K562 (cell line): ENCODE measurements around the gene MBD5. TPM values are rescaled to one million over a fixed set of nuclear protein-coding genes. Genes with fewer than 3 reads are reported as not detected.

Experiments
- ELF4 ChIP-seq: fragments of 450-650 bp; formaldehyde crosslinking; IDR thresholded peaks from 2 replicates; pipeline ENCODE4 v1.4.0; 2022; ENCODE audit warnings: missing genetic modification characterization
- HDGF ChIP-seq: fragments of 450-650 bp; IDR thresholded peaks from 2 replicates; pipeline ENCODE4 v1.6.1; 2016
- MAFF ChIP-seq: IDR thresholded peaks from 2 replicates; pipeline ENCODE4 v1.6.1; 2012; ENCODE audit warnings: low read length, improper control_type of control experiment
- NCOA6 ChIP-seq: fragments of 450-650 bp; IDR thresholded peaks from 2 replicates; pipeline ENCODE4 v1.6.1; 2017; ENCODE audit warnings: mild to moderate bottlenecking
- PCBP2 ChIP-seq: fragments of 200-400 bp; formaldehyde crosslinking; IDR thresholded peaks from 2 replicates; pipeline ENCODE4 v1.6.1; 2018; ENCODE audit warnings: low read length, low read depth, mild to moderate bottlenecking, moderate library complexity; ENCODE audit not compliant: poor library complexity, severe bottlenecking
- POLR2AphosphoS2 ChIP-seq: IDR thresholded peaks from 2 replicates; pipeline ENCODE4 v1.6.1; 2012; ENCODE audit warnings: low read length, improper control_type of control experiment
- RFX7 ChIP-seq: fragments of 250-450 bp; sonication (Bioruptor Pico); IDR thresholded peaks from 2 replicates; pipeline ENCODE4 v1.5.1; 2021; ENCODE audit warnings: mild to moderate bottlenecking
- TAF9B ChIP-seq: fragments of 450-650 bp; IDR thresholded peaks from 2 replicates; pipeline ENCODE4 v1.6.1; 2018; ENCODE audit warnings: mild to moderate bottlenecking; ENCODE audit not compliant: partially characterized antibody
- ZBTB1 ChIP-seq: sonication (generic); formaldehyde crosslinking; IDR thresholded peaks from 2 replicates; pipeline ENCODE4 v1.8.1; 2023; ENCODE audit warnings: missing genetic modification reagents, low read depth, mild to moderate bottlenecking, borderline replicate concordance
- ZNF316 ChIP-seq: fragments of 450-650 bp; IDR thresholded peaks from 2 replicates; pipeline ENCODE4 v1.6.1; 2016
- ZNF785 ChIP-seq: fragments of 250-450 bp; sonication (Bioruptor Pico); IDR thresholded peaks from 2 replicates; pipeline ENCODE4 v1.4.0; 2020; ENCODE audit warnings: mild to moderate bottlenecking
- ZSCAN29 ChIP-seq: fragments of 450-650 bp; IDR thresholded peaks from 2 replicates; pipeline ENCODE4 v1.6.1; 2017
- polyA plus RNA-seq, 8 experiments: library from polyadenylated mRNA; depleted of rRNA in 4 of 8; stranded (reverse) in 5 of 8; unstranded in 3 of 8; fragments of >200 nt; fragmentation: Nextera tagmentation in 2 of 8; fragmentation: Illumina TruSeq in 1 of 8; extraction: Ambion mirVana in 2 of 8; extraction: Trizol in 1 of 8; gene quantifications; 2 replicates each; pipeline versions ENCODE4 v1.2.1 to v1.2.3, GENCODE V29; 2011 to 2014; ENCODE audit warnings: inconsistent platforms in 1 of 8, missing spikeins in 1 of 8
- total RNA-seq, 7 experiments: library from RNA; depleted of rRNA in 6 of 7; stranded (reverse); fragments of >200 nt in 6 of 7; fragmentation: Illumina TruSeq in 2 of 7; extraction: Trizol in 2 of 7; gene quantifications; 2 replicates each; pipeline versions ENCODE4 v1.2.1 to v1.2.3, GENCODE V29; 2011 to 2021; ENCODE audit warnings: low replicate concordance in 1 of 7
- TF ChIP-seq, protein P1 (sequence below): IDR thresholded peaks from 2 replicates; pipeline ENCODE4 v1.6.1; 2011; ENCODE audit not compliant: insufficient read length; ENCODE audit errors: extremely low read depth
- TF ChIP-seq, protein P2 (sequence below), 2 experiments: fragments of 250-450 bp in 1 of 2; fragments of 450-650 bp in 1 of 2; sonication (Bioruptor Pico) in 1 of 2; IDR thresholded peaks; 2 replicates each; pipeline versions ENCODE4 v1.6.1 to v1.8.0; 2016 to 2021; ENCODE audit warnings: mild to moderate bottlenecking in 2 of 2, moderate library complexity in 2 of 2, missing compliant biosample characterization in 1 of 2, missing genetic modification characterization in 1 of 2
- TF ChIP-seq, protein P3 (sequence below): fragments of 450-650 bp; conservative IDR thresholded peaks from 2 replicates; pipeline ENCODE4 v1.6.1; 2016; ENCODE audit warnings: missing genetic modification characterization, low read depth, mild to moderate bottlenecking, missing compliant biosample characterization, moderate library complexity
- TF ChIP-seq, protein P4 (sequence below): sonication (generic); formaldehyde crosslinking; IDR thresholded peaks from 2 replicates; pipeline ENCODE4 v1.8.1; 2023; ENCODE audit warnings: mild to moderate bottlenecking, missing genetic modification reagents

MBD5 gene
- total and polyA plus RNA-seq, 9 of the 15 experiments (the other 6 are each of a cell fraction or from before 2014, with no cell fraction given): 3.4 to 14.5 (median 9.0) TPM

DNA sequence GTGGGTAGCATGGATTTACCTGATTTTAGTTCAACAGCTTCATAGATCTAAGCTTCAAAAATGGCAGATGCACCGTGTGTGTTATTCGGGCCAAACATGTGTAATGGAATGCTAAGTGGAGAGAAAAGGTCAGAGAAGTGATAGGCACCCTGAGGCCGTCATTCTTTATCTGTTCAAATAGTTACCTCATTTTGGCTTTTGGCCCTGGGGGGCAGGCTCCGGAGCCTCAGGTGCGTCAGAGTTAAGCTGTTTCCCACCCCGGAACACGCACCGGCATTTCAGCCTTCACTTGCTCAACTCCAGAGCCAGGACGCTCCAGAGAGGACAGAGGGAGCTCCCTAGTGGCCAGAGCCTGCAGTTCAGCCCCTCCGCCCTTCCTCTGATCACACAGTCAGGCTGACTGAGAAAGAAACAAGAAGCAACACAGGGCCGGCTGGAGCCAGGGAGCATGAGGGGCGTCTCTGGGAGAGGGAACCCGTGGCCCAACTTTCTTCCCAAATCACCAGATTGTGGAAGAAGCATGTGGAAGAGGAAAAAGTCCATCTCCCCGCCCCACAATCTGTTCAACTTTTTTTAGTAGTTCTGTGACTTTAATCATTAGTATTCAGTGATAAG, 488.5 kb downstream of the MBD5 start (continued):
- TF ChIP-seq, protein P1, sequence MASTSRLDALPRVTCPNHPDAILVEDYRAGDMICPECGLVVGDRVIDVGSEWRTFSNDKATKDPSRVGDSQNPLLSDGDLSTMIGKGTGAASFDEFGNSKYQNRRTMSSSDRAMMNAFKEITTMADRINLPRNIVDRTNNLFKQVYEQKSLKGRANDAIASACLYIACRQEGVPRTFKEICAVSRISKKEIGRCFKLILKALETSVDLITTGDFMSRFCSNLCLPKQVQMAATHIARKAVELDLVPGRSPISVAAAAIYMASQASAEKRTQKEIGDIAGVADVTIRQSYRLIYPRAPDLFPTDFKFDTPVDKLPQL: no peak
- no peak for TF ChIP-seq ZSCAN29
- TF ChIP-seq ELF4 (CRISPR knock-in tag): no peak
- no peak for TF ChIP-seq HDGF
- TF ChIP-seq NCOA6: no peak
- TF ChIP-seq, protein P2, sequence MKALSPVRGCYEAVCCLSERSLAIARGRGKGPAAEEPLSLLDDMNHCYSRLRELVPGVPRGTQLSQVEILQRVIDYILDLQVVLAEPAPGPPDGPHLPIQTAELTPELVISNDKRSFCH (CRISPR knock-in tag; IDR thresholded peaks at IDR 0.05): no peak
- TF ChIP-seq, protein P2 (tag; IDR thresholded peaks at IDR 0.05): peak; percentile 75; the same call in 1 of the 2 replicates
- TF ChIP-seq RFX7 (CRISPR knock-in tag): no peak
- TF ChIP-seq, protein P3, sequence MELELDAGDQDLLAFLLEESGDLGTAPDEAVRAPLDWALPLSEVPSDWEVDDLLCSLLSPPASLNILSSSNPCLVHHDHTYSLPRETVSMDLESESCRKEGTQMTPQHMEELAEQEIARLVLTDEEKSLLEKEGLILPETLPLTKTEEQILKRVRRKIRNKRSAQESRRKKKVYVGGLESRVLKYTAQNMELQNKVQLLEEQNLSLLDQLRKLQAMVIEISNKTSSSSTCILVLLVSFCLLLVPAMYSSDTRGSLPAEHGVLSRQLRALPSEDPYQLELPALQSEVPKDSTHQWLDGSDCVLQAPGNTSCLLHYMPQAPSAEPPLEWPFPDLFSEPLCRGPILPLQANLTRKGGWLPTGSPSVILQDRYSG (tag): no peak
- no peak for TF ChIP-seq ZBTB1 (CRISPR knock-in tag)
- no peak for TF ChIP-seq ZNF785 (CRISPR knock-in tag)
- TF ChIP-seq, protein P4, sequence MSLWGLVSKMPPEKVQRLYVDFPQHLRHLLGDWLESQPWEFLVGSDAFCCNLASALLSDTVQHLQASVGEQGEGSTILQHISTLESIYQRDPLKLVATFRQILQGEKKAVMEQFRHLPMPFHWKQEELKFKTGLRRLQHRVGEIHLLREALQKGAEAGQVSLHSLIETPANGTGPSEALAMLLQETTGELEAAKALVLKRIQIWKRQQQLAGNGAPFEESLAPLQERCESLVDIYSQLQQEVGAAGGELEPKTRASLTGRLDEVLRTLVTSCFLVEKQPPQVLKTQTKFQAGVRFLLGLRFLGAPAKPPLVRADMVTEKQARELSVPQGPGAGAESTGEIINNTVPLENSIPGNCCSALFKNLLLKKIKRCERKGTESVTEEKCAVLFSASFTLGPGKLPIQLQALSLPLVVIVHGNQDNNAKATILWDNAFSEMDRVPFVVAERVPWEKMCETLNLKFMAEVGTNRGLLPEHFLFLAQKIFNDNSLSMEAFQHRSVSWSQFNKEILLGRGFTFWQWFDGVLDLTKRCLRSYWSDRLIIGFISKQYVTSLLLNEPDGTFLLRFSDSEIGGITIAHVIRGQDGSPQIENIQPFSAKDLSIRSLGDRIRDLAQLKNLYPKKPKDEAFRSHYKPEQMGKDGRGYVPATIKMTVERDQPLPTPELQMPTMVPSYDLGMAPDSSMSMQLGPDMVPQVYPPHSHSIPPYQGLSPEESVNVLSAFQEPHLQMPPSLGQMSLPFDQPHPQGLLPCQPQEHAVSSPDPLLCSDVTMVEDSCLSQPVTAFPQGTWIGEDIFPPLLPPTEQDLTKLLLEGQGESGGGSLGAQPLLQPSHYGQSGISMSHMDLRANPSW: no peak
- TF ChIP-seq POLR2AphosphoS2: no peak
- no peak for TF ChIP-seq MAFF
- TF ChIP-seq PCBP2: no peak
- no peak for TF ChIP-seq TAF9B
- TF ChIP-seq ZNF316: no peak
